SU-DHL-6 (cell line): ENCODE results near the gene POLN.

Experiments used
- CTCF ChIP-seq: fragments of 200-600 bp; sonication (generic); IDR thresholded peaks from one replicate; pipeline ENCODE4 v1.5.1; 2017; ENCODE audit warnings: antibody characterized with exemption, mild to moderate bottlenecking, low read length, moderate library complexity; ENCODE audit not compliant: insufficient read depth, poor library complexity, severe bottlenecking
- EZH2phosphoT487 ChIP-seq: fragments of 200-600 bp; sonication (generic), shearing (Covaris generic); conservative IDR thresholded peaks from 2 replicates; pipeline ENCODE4 v1.6.1; 2018; ENCODE audit warnings: mild to moderate bottlenecking, antibody characterized with exemption, low read length, moderate library complexity, mixed read lengths

- TF ChIP-seq CTCF: no peak
- no peak for TF ChIP-seq EZH2phosphoT487
Observed at GRCh38 chr4:2285613-2286381, 43.9 kb upstream of the POLN start.
